Measurements from ENCODE around the gene CLASRP.

GRCh38 chr19:45102481-45102880 lies 63.6 kb downstream of the CLASRP start:
- TF ChIP-seq, protein P1, sequence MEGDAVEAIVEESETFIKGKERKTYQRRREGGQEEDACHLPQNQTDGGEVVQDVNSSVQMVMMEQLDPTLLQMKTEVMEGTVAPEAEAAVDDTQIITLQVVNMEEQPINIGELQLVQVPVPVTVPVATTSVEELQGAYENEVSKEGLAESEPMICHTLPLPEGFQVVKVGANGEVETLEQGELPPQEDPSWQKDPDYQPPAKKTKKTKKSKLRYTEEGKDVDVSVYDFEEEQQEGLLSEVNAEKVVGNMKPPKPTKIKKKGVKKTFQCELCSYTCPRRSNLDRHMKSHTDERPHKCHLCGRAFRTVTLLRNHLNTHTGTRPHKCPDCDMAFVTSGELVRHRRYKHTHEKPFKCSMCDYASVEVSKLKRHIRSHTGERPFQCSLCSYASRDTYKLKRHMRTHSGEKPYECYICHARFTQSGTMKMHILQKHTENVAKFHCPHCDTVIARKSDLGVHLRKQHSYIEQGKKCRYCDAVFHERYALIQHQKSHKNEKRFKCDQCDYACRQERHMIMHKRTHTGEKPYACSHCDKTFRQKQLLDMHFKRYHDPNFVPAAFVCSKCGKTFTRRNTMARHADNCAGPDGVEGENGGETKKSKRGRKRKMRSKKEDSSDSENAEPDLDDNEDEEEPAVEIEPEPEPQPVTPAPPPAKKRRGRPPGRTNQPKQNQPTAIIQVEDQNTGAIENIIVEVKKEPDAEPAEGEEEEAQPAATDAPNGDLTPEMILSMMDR (IDR thresholded peaks at IDR 0.05; ENCODE audit: insufficient read depth, low read length, poor library complexity, severe bottlenecking) = no peak
- no peak for TF ChIP-seq EZH2phosphoT487 (conservative IDR thresholded peaks at IDR 0.05; ENCODE audit: low read length)

Data from SU-DHL-6 (cell line).